T-helper 2 cell treated with Interferon-gamma antibody and Interleukin-4, amounts not matched to agents 100 ng/mL and 5 ng/mL, for 36 hours (primary cell): Measurements from ENCODE around the gene FOXP1. TPM values are rescaled to one million over a fixed set of nuclear protein-coding genes. Genes with fewer than 3 reads are reported as not detected.

Experiments used
- intact Hi-C: fragments of 100-400 bp; cut with micrococcal nuclease; formaldehyde crosslinking; loops from one replicate; pipeline ENCODE4 v1.15.1; 2023
- total RNA-seq: library from RNA; stranded (reverse); gene quantifications from 2 replicates; pipeline ENCODE4 v1.2.3, GENCODE V29; 2022

FOXP1 gene
- total RNA-seq, 1 donor from 2014 or later, result 113 TPM

DNA sequence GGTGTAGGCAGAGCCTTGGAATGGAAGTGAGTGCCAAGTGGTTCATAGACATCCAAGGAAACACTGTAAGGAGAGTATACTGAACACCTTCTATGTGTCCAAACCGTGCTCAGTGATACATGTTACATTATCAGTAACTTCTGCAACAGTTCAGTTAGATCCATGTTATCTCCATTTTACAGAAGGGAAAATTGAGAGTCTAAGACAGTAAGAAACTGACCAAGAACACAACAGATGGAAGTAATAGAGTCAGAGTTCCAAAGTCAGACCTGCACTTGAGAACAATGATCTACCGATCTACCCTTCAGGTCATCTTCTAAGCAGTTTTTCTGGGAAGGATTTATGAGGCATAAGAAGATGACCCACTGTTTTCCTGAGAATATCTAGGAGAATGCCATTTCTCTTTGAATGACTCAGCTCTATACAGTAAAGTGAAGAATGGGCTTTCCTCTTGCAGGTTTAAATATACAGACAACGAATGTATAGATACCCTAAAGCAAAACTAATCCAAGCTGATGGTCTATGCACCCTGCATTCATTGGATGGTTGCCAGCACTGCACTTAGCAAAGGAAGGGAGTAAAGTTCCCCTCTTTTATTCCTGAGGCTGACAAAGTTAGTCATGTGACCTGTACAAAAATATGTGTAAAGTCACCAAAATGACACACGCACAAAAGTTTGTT lies 667.0 kb downstream of the FOXP1 start:
- intact Hi-C loops, result no loop called here

DNA sequence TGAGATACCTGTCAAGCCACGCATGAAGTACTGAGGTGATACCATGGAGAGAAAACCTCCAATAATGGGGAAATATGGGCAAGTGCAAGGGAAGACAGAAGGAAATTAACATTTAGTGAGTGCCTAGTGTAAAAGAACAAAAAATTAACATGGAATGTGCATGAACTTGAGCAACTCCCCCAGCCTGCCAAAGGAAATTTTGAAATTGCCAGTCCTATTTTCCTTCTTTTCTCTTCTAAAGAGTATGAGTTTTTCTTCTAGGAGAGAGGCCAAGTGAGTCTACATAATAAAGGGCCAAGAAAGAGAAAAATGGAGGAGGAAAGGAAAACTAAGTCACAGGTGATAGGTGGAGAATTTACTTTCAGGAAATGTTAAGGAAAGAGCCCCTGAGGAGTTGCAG lies 668.7 kb downstream of the FOXP1 start:
- intact Hi-C loops, result no loop called here

GRCh38 chr3:70911719-70912118 lies 671.8 kb downstream of the FOXP1 start:
- intact Hi-C loops, result no loop called here

- intact Hi-C loops, result no loop called here
These were observed 678.0 kb downstream of the FOXP1 start for GRCh38 chr3:70905491-70905890.

Other genes starting within 250 kb of the FOXP1 start
- 65.3 and 66.2 TPM in 2 replicates for gene EIF4E3, start 141.7 kb upstream of the FOXP1 start, total RNA-seq
- 0.50 and 0.70 TPM in 2 replicates for gene GPR27, start 170.1 kb upstream of the FOXP1 start, total RNA-seq
- gene PROK2, start 201.4 kb upstream of the FOXP1 start, total RNA-seq, result 0.50 and 0.66 TPM in 2 replicates